ENCODE measurements around the gene IL26. TPM values are rescaled to one million over a fixed set of nuclear protein-coding genes. Genes with fewer than 3 reads are reported as not detected.

The IL26 gene
- total RNA-seq, 1 donor from 2014 or later, result not detected

- intact Hi-C loops (cut with DNase I), result no loop called here
- H3K9me3 ChIP-seq, result no peaks in the 10 kb centered on the region
Observed at GRCh38 chr12:68268967-68269366, 43.4 kb upstream of the IL26 start.

DNA sequence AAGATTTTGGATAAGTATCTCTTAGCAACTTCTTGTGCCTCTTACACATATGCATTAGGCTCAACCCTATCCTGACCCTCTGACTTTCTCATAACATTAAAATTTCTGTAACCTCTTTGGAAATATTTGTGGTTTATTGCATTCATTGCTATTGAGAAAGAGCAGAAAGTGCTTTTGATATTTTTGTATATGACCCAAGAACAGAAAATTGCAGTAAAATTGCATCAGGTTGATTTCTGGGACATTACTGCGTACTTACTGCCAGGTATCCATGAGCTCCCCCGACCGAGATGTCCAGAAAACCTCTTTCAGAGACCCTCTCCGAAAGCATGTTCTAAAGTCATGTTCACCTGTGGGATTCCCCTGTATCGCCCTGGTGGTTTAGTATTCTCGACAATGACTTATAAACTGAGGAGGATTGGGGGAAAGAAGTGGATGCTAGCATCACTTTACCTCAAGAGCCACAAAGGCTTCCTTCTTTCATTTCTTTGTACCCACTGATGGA lies 42.3 kb upstream of the IL26 start:
- Histone ChIP-seq H3K9me3 (no peaks in the 10 kb centered on the region), H3K36me3 (no peaks in the 10 kb centered on the region), H3K27ac (no peak overlapping the region), H3K27me3 (no peaks in the 10 kb centered on the region), H3K4me3 (no peak overlapping the region), H3K4me1 (no peaks in the 10 kb centered on the region)
- intact Hi-C loops (cut with DNase I), result no loop called here
- no peak for DNase-seq (ENCODE audit: extremely low spot score in 2 of 2)
- TF ChIP-seq POLR2A (IDR thresholded peaks at IDR 0.05), result no peak

More at GRCh38 chr12:68268967-68269366, 43.4 kb upstream of the IL26 start:
- Histone ChIP-seq H3K27ac (no peak overlapping the region), H3K36me3 (no peaks in the 10 kb centered on the region), H3K4me3 (no peak overlapping the region), H3K4me1 (no peaks in the 10 kb centered on the region), H3K27me3 (no peaks in the 10 kb centered on the region)
- TF ChIP-seq POLR2AphosphoS5 (IDR thresholded peaks at IDR 0.05; ENCODE audit: insufficient read depth in 1 of 2, low read depth in 1 of 2) (no peak), POLR2A (IDR thresholded peaks at IDR 0.05) (no peak), CTCF (IDR thresholded peaks at IDR 0.05) (no peak)
- DNase-seq (ENCODE audit: extremely low spot score in 2 of 2), result no peak

DNA sequence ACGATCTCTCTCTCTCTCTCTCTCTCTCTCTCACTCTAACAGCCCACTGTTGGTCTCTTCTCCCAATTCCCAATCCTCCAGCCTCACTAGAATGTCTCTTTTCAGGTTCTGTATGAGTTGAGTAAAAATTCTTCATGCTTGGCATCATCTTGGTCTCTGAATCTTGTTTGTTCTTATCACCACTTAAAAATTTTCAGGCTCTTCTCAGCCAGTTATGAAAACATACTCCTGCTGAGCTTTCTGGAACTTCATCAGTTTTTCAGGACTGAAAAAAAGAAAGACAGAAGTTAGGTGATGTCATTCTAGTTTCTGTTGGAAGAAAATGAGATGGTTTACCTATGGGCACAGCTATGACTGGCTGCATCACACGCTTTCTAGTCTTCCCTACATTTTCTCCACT lies 39.2 kb upstream of the IL26 start:
- intact Hi-C loops (cut with DNase I), result no loop called here
- no peak for DNase-seq (ENCODE audit: extremely low spot score in 2 of 2)
- no peaks in the 10 kb centered on the region for H3K9me3 ChIP-seq
- no peak for TF ChIP-seq POLR2AphosphoS5 (IDR thresholded peaks at IDR 0.05; ENCODE audit: insufficient read depth in 1 of 2, low read depth in 1 of 2)
- TF ChIP-seq POLR2A (IDR thresholded peaks at IDR 0.05), result no peak
- TF ChIP-seq CTCF (IDR thresholded peaks at IDR 0.05), result no peak
- no peaks in the 10 kb centered on the region for H3K27me3 ChIP-seq
- H3K36me3 ChIP-seq, result no peaks in the 10 kb centered on the region
- no peak overlapping the region for H3K4me3 ChIP-seq
- H3K4me1 ChIP-seq, result no peaks in the 10 kb centered on the region
- no peak overlapping the region for H3K27ac ChIP-seq

GRCh38 chr12:68264158-68264855 lies 38.7 kb upstream of the IL26 start:
- H3K4me1 ChIP-seq, result no peaks in the 10 kb centered on the region
- no peaks in the 10 kb centered on the region for H3K27me3 ChIP-seq
- TF ChIP-seq POLR2AphosphoS5 (IDR thresholded peaks at IDR 0.05; ENCODE audit: insufficient read depth in 1 of 2, low read depth in 1 of 2), result no peak
- no peak for TF ChIP-seq POLR2A (IDR thresholded peaks at IDR 0.05)
- no peak for TF ChIP-seq CTCF (IDR thresholded peaks at IDR 0.05)
- DNase-seq (ENCODE audit: extremely low spot score in 2 of 2), result no peak
- no peak overlapping the region for H3K4me3 ChIP-seq
- no peaks in the 10 kb centered on the region for H3K36me3 ChIP-seq
- intact Hi-C loops (cut with DNase I), result no loop called here
- no peaks in the 10 kb centered on the region for H3K9me3 ChIP-seq
- H3K27ac ChIP-seq, result no peak overlapping the region

DNA sequence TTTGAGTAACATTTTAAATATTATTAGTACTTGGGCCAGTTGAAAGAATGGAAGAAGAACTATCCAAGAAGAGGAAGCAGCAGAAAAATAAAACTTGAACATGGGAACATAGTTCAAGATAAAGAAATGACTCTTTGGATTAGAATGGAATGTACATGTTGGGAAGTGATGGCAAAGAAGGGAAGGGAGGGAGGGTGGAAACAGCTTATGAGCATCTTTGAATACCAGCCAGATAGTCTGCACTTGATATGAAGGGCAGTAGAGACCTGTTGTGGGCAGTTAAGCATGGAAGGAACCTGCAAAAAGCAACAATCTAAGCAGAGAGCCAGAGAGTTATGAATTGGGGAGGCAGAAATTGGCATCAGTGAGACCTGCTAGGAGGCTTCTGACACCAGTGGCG lies 37.8 kb upstream of the IL26 start:
- TF ChIP-seq POLR2A (IDR thresholded peaks at IDR 0.05), result no peak
- TF ChIP-seq CTCF (IDR thresholded peaks at IDR 0.05), result no peak
- TF ChIP-seq POLR2AphosphoS5 (IDR thresholded peaks at IDR 0.05; ENCODE audit: insufficient read depth in 1 of 2, low read depth in 1 of 2), result no peak
- Histone ChIP-seq H3K36me3 (no peaks in the 10 kb centered on the region), H3K4me3 (no peak overlapping the region), H3K4me1 (no peaks in the 10 kb centered on the region), H3K27ac (no peak overlapping the region), H3K9me3 (no peaks in the 10 kb centered on the region), H3K27me3 (no peaks in the 10 kb centered on the region)
- intact Hi-C loops (cut with DNase I), result no loop called here
- no peak for DNase-seq (ENCODE audit: extremely low spot score in 2 of 2)

All from vagina (tissue), 2 donors.